Lower lobe of right lung (tissue), 2 donors: ENCODE results near the gene VSTM5. TPM values are rescaled to one million over a fixed set of nuclear protein-coding genes. Genes with fewer than 3 reads are reported as not detected.
"Not testable (repeated sequence)": the region's sequence is repeated elsewhere in the genome, so short reads cannot be mapped to it uniquely, and the experiment has no call there.

Experiments used
- ATAC-seq, 2 donors: fragments of 200-7000 bp; cut with Tn5 transposase; one replicate each; pipeline ENCODE4 v1.9.1; 2020 to 2022; ENCODE audit warnings: mild to moderate bottlenecking in 2 of 2, moderate library complexity in 2 of 2
- DNase-seq: peaks from one replicate; pipeline ENCODE4 v3.0.0-alpha.2; 2020
- H3K27ac ChIP-seq: fragments of 200-600 bp; one replicate; pipeline ENCODE4 v1.8.0; 2022
- H3K27me3 ChIP-seq: fragments of 200-600 bp; one replicate; pipeline ENCODE4 v1.8.0; 2022; ENCODE audit warnings: low read depth
- H3K36me3 ChIP-seq: fragments of 200-600 bp; one replicate; pipeline ENCODE4 v1.8.0; 2022; ENCODE audit warnings: mild to moderate bottlenecking
- H3K4me1 ChIP-seq: fragments of 200-600 bp; one replicate; pipeline ENCODE4 v1.8.0; 2022
- H3K4me3 ChIP-seq: fragments of 200-600 bp; one replicate; pipeline ENCODE4 v1.8.0; 2022; ENCODE audit warnings: mild to moderate bottlenecking
- H3K9me3 ChIP-seq: fragments of 200-600 bp; one replicate; pipeline ENCODE4 v1.8.0; 2022
- CTCF ChIP-seq: fragments of 200-600 bp; IDR thresholded peaks from one replicate; pipeline ENCODE4 v1.8.0; 2022; ENCODE audit warnings: antibody characterized with exemption, mild to moderate bottlenecking
- intact Hi-C: fragments of 100-400 bp; cut with DNase I; formaldehyde crosslinking; loops from one replicate; pipeline ENCODE4 v1.11.0; 2022
- long read RNA-seq: library from polyadenylated mRNA; unstranded; transcript quantifications from one replicate; pipeline ENCODE4 v2.0.0, GENCODE V29; 2021
- total RNA-seq: library from RNA; stranded (reverse); fragmentation: NEBNext Ultra II Directional; extraction: Animal tissue kit (Norgen Biotek cat#: 25700); gene quantifications from one replicate; pipeline ENCODE4 v1.2.1, GENCODE V29; 2021
- donor health status: DM: no; HTN: yes; CAD: no; lungs with severe emphysema.

Gene VSTM5, protein sequence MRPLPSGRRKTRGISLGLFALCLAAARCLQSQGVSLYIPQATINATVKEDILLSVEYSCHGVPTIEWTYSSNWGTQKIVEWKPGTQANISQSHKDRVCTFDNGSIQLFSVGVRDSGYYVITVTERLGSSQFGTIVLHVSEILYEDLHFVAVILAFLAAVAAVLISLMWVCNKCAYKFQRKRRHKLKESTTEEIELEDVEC
- not detected for total RNA-seq
- long read RNA-seq = 0 reads

GRCh38 chr11:93850594-93851018 lies at the start of gene VSTM5:
TSS of gene VSTM5 (minus strand) at chr11:93850618. CDS start at chr11:93850502, 116 bp downstream.
- H3K36me3 ChIP-seq = no peaks in the 10 kb centered on the region
- H3K9me3 ChIP-seq = no peaks in the 10 kb centered on the region
- H3K4me1 ChIP-seq = peaks cover 5% of the 10 kb centered on the region
- no peak within 1 kb of the TSS for H3K27ac ChIP-seq
- intact Hi-C loops = no loop called here
- no peaks in the 10 kb centered on the region for H3K27me3 ChIP-seq
- peak within 1 kb of the TSS; percentile 55 for H3K4me3 ChIP-seq
- DNase-seq = no peak
- TF ChIP-seq CTCF = no peak
- ATAC-seq = no peak

DNA sequence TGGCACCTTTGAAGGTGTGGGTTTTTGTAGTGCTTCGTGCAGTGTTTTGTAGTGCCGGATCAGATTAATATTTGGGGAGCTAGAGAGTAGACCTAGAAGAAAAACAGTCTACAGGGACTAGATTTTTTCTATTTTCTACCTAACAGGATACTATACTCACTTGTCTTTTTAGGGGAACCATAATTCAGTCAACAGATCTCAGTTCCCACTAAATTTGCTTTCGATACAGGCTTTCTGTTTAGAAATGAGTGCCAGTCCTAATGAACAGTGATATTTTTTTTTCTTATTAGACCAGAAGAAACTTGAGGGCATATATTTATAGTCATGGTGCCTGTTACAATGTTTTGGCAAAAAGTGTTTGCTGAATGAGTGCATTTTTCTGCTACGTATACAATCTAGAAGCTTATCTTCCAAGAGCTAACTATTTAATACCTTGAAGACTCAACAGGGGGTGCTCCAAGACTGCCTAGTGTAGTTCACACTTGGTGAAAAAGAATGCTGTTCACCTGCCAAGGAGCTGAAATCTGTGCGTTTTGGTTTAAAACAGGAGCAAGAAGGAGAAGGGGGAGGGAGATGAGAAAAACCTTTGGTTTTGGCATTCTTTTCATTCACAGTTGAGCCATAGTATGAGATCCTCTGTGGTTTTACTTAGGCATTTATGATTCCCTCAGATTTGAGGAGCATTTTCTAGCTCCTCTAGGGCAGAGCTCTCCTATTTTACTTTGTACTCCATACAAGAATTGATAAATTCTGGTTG lies 44.9 kb upstream of the VSTM5 start:
- DNase-seq (no peak), ATAC-seq (peak; percentile 73 to 83)
- intact Hi-C loops = no loop called here
- Histone ChIP-seq H3K4me1 (no peaks in the 10 kb centered on the region), H3K9me3 (no peaks in the 10 kb centered on the region), H3K27ac (no peak overlapping the region), H3K36me3 (no peaks in the 10 kb centered on the region), H3K4me3 (no peak overlapping the region), H3K27me3 (peaks cover 8% of the 10 kb centered on the region)
- TF ChIP-seq CTCF = peak; percentile 57

GRCh38 chr11:93890391-93891051 lies 40.1 kb upstream of the VSTM5 start:
- Histone ChIP-seq H3K4me1 (no peaks in the 10 kb centered on the region), H3K27me3 (peaks cover 8% of the 10 kb centered on the region), H3K4me3 (no peak overlapping the region), H3K9me3 (no peaks in the 10 kb centered on the region), H3K36me3 (no peaks in the 10 kb centered on the region), H3K27ac (no peak overlapping the region)
- DNase-seq = no peak
- no peak for TF ChIP-seq CTCF
- intact Hi-C loops = no loop called here
- ATAC-seq = no peak

- DNase-seq (no peak), ATAC-seq (no peak)
- Histone ChIP-seq H3K36me3 (no peaks in the 10 kb centered on the region), H3K27ac (no peak overlapping the region), H3K4me1 (no peaks in the 10 kb centered on the region), H3K9me3 (peaks cover 7% of the 10 kb centered on the region), H3K4me3 (no peak overlapping the region), H3K27me3 (no peaks in the 10 kb centered on the region)
- TF ChIP-seq CTCF = no peak
- intact Hi-C loops = no loop called here
These were observed 36.7 kb upstream of the VSTM5 start for GRCh38 chr11:93887111-93887510.

- H3K27ac ChIP-seq, intact Hi-C loops, H3K27me3 ChIP-seq, H3K36me3 ChIP-seq, H3K4me3 ChIP-seq, DNase-seq, ATAC-seq, H3K4me1 ChIP-seq: not testable (repeated sequence)
- peaks cover 10% of the 10 kb centered on the region for H3K9me3 ChIP-seq
These were observed 28.7 kb upstream of the VSTM5 start for GRCh38 chr11:93879114-93879513.

DNA sequence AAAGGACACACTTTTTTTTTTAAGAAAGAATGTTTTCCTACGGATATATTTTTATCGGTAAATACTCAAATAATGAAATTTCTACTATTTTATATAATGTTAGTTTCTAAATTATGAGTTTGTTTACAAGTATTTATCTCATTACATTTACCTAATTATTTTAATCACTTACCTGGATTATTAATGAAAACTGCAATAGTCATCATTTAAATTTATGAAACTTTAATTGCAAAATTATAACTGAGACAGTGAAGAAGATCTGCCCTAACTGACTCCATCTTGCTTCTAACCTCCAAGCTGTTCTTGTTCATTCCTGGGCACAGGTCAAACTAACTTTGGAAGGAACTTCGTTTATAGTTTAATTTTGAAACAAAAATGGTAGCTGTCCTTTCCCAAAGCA lies 25.2 kb upstream of the VSTM5 start:
- intact Hi-C loops = no loop called here
- DNase-seq = no peak
- Histone ChIP-seq H3K9me3 (no peaks in the 10 kb centered on the region), H3K36me3 (no peaks in the 10 kb centered on the region), H3K4me1 (no peaks in the 10 kb centered on the region), H3K27ac (no peak overlapping the region), H3K27me3 (no peaks in the 10 kb centered on the region), H3K4me3 (no peak overlapping the region)
- ATAC-seq = no peak
- no peak for TF ChIP-seq CTCF
